ENCODE measurements around the gene TARBP1.

DNA sequence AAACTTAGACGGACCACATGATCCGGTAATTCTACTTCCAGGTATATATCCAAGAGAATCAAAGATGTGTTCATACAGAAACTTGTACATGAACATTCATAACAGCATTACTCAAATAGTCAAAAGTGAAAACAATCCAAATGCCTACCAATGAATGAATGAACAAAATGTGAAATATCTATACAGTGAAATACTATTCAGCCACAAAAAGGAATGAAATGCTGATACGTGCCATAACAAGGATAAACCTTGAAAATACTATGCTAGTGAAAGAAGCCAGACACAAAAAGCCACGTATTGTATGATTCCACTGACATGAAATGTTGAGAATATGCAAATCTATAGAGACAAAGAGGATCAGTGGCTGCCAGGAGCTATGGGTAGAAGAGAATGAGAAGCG, 18.3 kb downstream of the TARBP1 start:
- TF ChIP-seq, protein P1, sequence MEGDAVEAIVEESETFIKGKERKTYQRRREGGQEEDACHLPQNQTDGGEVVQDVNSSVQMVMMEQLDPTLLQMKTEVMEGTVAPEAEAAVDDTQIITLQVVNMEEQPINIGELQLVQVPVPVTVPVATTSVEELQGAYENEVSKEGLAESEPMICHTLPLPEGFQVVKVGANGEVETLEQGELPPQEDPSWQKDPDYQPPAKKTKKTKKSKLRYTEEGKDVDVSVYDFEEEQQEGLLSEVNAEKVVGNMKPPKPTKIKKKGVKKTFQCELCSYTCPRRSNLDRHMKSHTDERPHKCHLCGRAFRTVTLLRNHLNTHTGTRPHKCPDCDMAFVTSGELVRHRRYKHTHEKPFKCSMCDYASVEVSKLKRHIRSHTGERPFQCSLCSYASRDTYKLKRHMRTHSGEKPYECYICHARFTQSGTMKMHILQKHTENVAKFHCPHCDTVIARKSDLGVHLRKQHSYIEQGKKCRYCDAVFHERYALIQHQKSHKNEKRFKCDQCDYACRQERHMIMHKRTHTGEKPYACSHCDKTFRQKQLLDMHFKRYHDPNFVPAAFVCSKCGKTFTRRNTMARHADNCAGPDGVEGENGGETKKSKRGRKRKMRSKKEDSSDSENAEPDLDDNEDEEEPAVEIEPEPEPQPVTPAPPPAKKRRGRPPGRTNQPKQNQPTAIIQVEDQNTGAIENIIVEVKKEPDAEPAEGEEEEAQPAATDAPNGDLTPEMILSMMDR (IDR thresholded peaks at IDR 0.05) = no peak
- no peak for TF ChIP-seq POLR2A (IDR thresholded peaks at IDR 0.05)

All from thyroid gland (tissue), 4 donors.